IMR-90 (cell line): Measurements from ENCODE around the gene PIEZO1. TPM values are rescaled to one million over a fixed set of nuclear protein-coding genes. Genes with fewer than 3 reads are reported as not detected.

Experiments
- ATAC-seq: fragments of 200-7000 bp; cut with Tn5 transposase; 2 replicates; pipeline ENCODE4 v1.9.1; 2020; ENCODE audit warnings: low read depth, mild to moderate bottlenecking, moderate library complexity
- BruUV-seq: library from RNA; stranded (reverse); fragments of 400-500 nt; replicated peaks from 2 replicates; lab custom pipeline; 2021; lab: Mats Ljungman, UMichigan
- CTCF ChIA-PET: fragments of 300-600 bp; formaldehyde crosslinking; extraction: SDS; loops from one replicate; lab custom pipeline; 2021; ENCODE audit warnings: antibody characterized with exemption; lab: Yijun Ruan, JAX
- POLR2A ChIA-PET: fragments of 300-600 bp; sonication (Branson Sonifier 250); formaldehyde crosslinking; loops from one replicate; lab custom pipeline; 2022; ENCODE audit warnings: antibody characterized with exemption; ENCODE audit not compliant: unreplicated experiment; lab: Charles Lee
- DNase-seq: peaks from one replicate; pipeline ENCODE4 v3.0.0; 2013
- H2AFZ ChIP-seq: replicated peaks from 2 replicates; pipeline ENCODE3; 2013; ENCODE audit warnings: low read length, mild to moderate bottlenecking; ENCODE audit not compliant: poor library complexity
- H2AK5ac ChIP-seq: 2 replicates; pipeline ENCODE4 v1.6.1; 2013; ENCODE audit warnings: low read depth, low read length, inconsistent platforms
- H2AK9ac ChIP-seq: replicated peaks from 2 replicates; pipeline ENCODE3; 2013; ENCODE audit warnings: mild to moderate bottlenecking, low read depth, low read length, moderate library complexity; ENCODE audit not compliant: poor library complexity
- H2BK120ac ChIP-seq: 2 replicates; pipeline ENCODE4 v1.6.1; 2013; ENCODE audit warnings: low read depth, low read length, inconsistent platforms
- H2BK15ac ChIP-seq: 3 replicates; pipeline ENCODE4 v1.6.1; 2013; ENCODE audit warnings: low read depth, low read length, inconsistent platforms
- H2BK20ac ChIP-seq: 2 replicates; pipeline ENCODE4 v1.6.1; 2013; ENCODE audit warnings: low read depth, mild to moderate bottlenecking, inconsistent platforms, low read length, moderate library complexity
- H2BK5ac ChIP-seq: 2 replicates; pipeline ENCODE4 v1.6.1; 2013; ENCODE audit warnings: mild to moderate bottlenecking, low read depth, low read length, inconsistent platforms; ENCODE audit not compliant: poor library complexity, severe bottlenecking
- H3K14ac ChIP-seq: replicated peaks from 2 replicates; pipeline ENCODE4 v1.6.1; 2013; ENCODE audit warnings: low read depth, low read length, inconsistent platforms
- H3K18ac ChIP-seq: 2 replicates; pipeline ENCODE4 v1.6.1; 2013; ENCODE audit warnings: low read depth, low read length, control low read depth
- H3K23ac ChIP-seq: 2 replicates; pipeline ENCODE4 v1.6.1; 2013; ENCODE audit warnings: low read depth, low read length, inconsistent platforms
- H3K27ac ChIP-seq: 2 replicates; pipeline ENCODE4 v1.5.1; 2013; ENCODE audit warnings: mild to moderate bottlenecking, control low read depth, low read length; ENCODE audit not compliant: insufficient read depth
- H3K27me3 ChIP-seq: 2 replicates; pipeline ENCODE4 v1.6.1; 2013; ENCODE audit warnings: low read length; ENCODE audit not compliant: control insufficient read depth, insufficient read depth
- H3K36me3 ChIP-seq: 2 replicates; pipeline ENCODE4 v1.6.1; 2013; ENCODE audit warnings: low read length, mixed read lengths; ENCODE audit not compliant: control insufficient read depth, insufficient read depth
- H3K4ac ChIP-seq: 2 replicates; pipeline ENCODE4 v1.6.1; 2013; ENCODE audit warnings: low read depth, low read length, inconsistent platforms
- H3K4me1 ChIP-seq: 2 replicates; pipeline ENCODE4 v1.6.1; 2013; ENCODE audit warnings: low read length, mixed read lengths; ENCODE audit not compliant: control insufficient read depth, insufficient read depth
- H3K4me2 ChIP-seq: 2 replicates; pipeline ENCODE4 v1.6.1; 2013; ENCODE audit warnings: low read depth, mild to moderate bottlenecking, control low read depth, low read length, moderate library complexity
- H3K4me3 ChIP-seq: 2 replicates; pipeline ENCODE4 v1.5.1; 2013; ENCODE audit warnings: low read depth, mild to moderate bottlenecking, control low read depth, low read length, moderate library complexity; ENCODE audit not compliant: insufficient read depth
- H3K56ac ChIP-seq: 2 replicates; pipeline ENCODE4 v1.6.1; 2013; ENCODE audit warnings: low read length, inconsistent platforms; ENCODE audit not compliant: insufficient read depth; ENCODE audit errors: extremely low read depth
- H3K79me1 ChIP-seq, 2 experiments: 2 replicates each; pipeline ENCODE4 v1.6.1; 2013; ENCODE audit warnings: low read length in 2 of 2, inconsistent platforms in 1 of 2, low read depth in 1 of 2
- H3K9ac ChIP-seq: 2 replicates; pipeline ENCODE4 v1.6.1; 2013; ENCODE audit warnings: low read depth, low read length, control low read depth
- H3K9me1 ChIP-seq: 2 replicates; pipeline ENCODE4 v1.6.1; 2013; ENCODE audit warnings: low read length, inconsistent platforms; ENCODE audit not compliant: insufficient read depth
- H3K9me3 ChIP-seq: 2 replicates; pipeline ENCODE4 v1.6.1; 2013; ENCODE audit warnings: low read length; ENCODE audit not compliant: control insufficient read depth, insufficient read depth
- H4K20me1 ChIP-seq: 2 replicates; pipeline ENCODE4 v1.6.1; 2013; ENCODE audit warnings: low read length, inconsistent platforms; ENCODE audit not compliant: insufficient read depth
- H4K5ac ChIP-seq: 2 replicates; pipeline ENCODE4 v1.6.1; 2013; ENCODE audit warnings: mild to moderate bottlenecking, low read depth, low read length, control low read depth
- H4K8ac ChIP-seq, 2 experiments: 2 replicates each; pipeline ENCODE4 v1.6.1; 2013; ENCODE audit warnings: low read depth in 2 of 2, low read length in 2 of 2, control low read depth in 1 of 2, inconsistent platforms in 1 of 2
- H4K91ac ChIP-seq: 2 replicates; pipeline ENCODE4 v1.6.1; 2013; ENCODE audit warnings: low read depth, low read length, inconsistent platforms; ENCODE audit not compliant: insufficient read depth
- BHLHE40 ChIP-seq: fragments of 150-350 bp; IDR thresholded peaks from 2 replicates; pipeline ENCODE4 v1.6.1; 2016; ENCODE audit warnings: mild to moderate bottlenecking, low read depth, low read length
- CEBPB ChIP-seq: IDR thresholded peaks from 2 replicates; pipeline ENCODE4 v1.6.1; 2012; ENCODE audit warnings: low read depth, low read length, improper control_type of control experiment
- CHD1 ChIP-seq: IDR thresholded peaks from 2 replicates; pipeline ENCODE4 v1.6.1; 2012; ENCODE audit warnings: low read depth, low read length, improper control_type of control experiment
- CTCF ChIP-seq: conservative IDR thresholded peaks from 2 replicates; pipeline ENCODE4 v1.5.1; 2012; ENCODE audit warnings: mild to moderate bottlenecking, low read depth, low read length, improper control_type of control experiment
- MAFK ChIP-seq: IDR thresholded peaks from 2 replicates; pipeline ENCODE4 v1.6.1; 2012; ENCODE audit warnings: low read depth, low read length, improper control_type of control experiment
- MAZ ChIP-seq: IDR thresholded peaks from 2 replicates; pipeline ENCODE4 v1.6.1; 2012; ENCODE audit warnings: low read depth, mild to moderate bottlenecking, low read length, improper control_type of control experiment, moderate library complexity, borderline replicate concordance
- MXI1 ChIP-seq: IDR thresholded peaks from 2 replicates; pipeline ENCODE4 v1.6.1; 2012; ENCODE audit warnings: low read depth, mild to moderate bottlenecking, low read length, moderate library complexity, borderline replicate concordance
- NFE2L2 ChIP-seq: fragments of 150-350 bp; IDR thresholded peaks from 2 replicates; pipeline ENCODE4 v1.6.1; 2016; ENCODE audit warnings: low read depth, mild to moderate bottlenecking, low read length
- POLR2A ChIP-seq: IDR thresholded peaks from 2 replicates; pipeline ENCODE4 v1.6.1; 2012; ENCODE audit warnings: mild to moderate bottlenecking, low read depth, low read length
- RAD21 ChIP-seq: IDR thresholded peaks from 2 replicates; pipeline ENCODE4 v1.6.1; 2012; ENCODE audit warnings: low read length, improper control_type of control experiment
- RCOR1 ChIP-seq: IDR thresholded peaks from 2 replicates; pipeline ENCODE4 v1.6.1; 2012; ENCODE audit warnings: mild to moderate bottlenecking, low read length, improper control_type of control experiment; ENCODE audit not compliant: insufficient replicate concordance
- RFX5 ChIP-seq: IDR thresholded peaks from 2 replicates; pipeline ENCODE4 v1.8.0; 2012; ENCODE audit warnings: low read depth, mild to moderate bottlenecking, low read length, moderate library complexity
- SMC3 ChIP-seq: fragments of 150-350 bp; IDR thresholded peaks from 2 replicates; pipeline ENCODE4 v1.6.1; 2016; ENCODE audit warnings: low read depth, mild to moderate bottlenecking, antibody characterized with exemption, low read length, moderate library complexity
- USF2 ChIP-seq: fragments of 150-350 bp; IDR thresholded peaks from 2 replicates; pipeline ENCODE4 v1.6.1; 2017; ENCODE audit warnings: mild to moderate bottlenecking, antibody characterized with exemption, low read length, low read depth
- WGBS, 2 experiments: methylation state at CpG; one replicate each; pipeline versions ENCODE4 v1.1.5 to v1.1.7; 2013; ENCODE audit warnings: missing lambda C conversion rate in 2 of 2; ENCODE audit not compliant: insufficient read length in 1 of 2; ENCODE audit errors: extremely low coverage in 2 of 2; 5-methylcytosine and 5-hydroxymethylcytosine counted together
- dilution Hi-C: fragments of 300-500 bp; cut with HindIII; formaldehyde crosslinking; loops from one replicate; pipeline ENCODE4 v1.14.3; 2018; ENCODE audit warnings: low sequenced_read_pairs; ENCODE audit not compliant: unreplicated experiment
- in situ Hi-C: fragments of 300-500 bp; cut with MboI; formaldehyde crosslinking; loops from 3 replicates; pipeline ENCODE4 v1.14.3; 2019; ENCODE audit warnings: low sequenced_read_pairs, inconsistent platforms, mixed read lengths
- intact Hi-C: fragments of 100-400 bp; cut with micrococcal nuclease; formaldehyde crosslinking; loops from 2 replicates; pipeline ENCODE4 v1.10.0; 2022
- polyA plus RNA-seq, 3 experiments: library from polyadenylated mRNA; depleted of rRNA; stranded (reverse); fragments of >200 nt; gene quantifications; 2 replicates each; pipeline ENCODE4 v1.2.3, GENCODE V29; 2012; ENCODE audit warnings: low replicate concordance in 1 of 3
- total RNA-seq: library from RNA; depleted of rRNA; stranded (reverse); fragments of >200 nt; gene quantifications from 2 replicates; pipeline ENCODE4 v1.2.3, GENCODE V29; 2012
- TF ChIP-seq, protein P1 (sequence below): fragments of 150-350 bp; IDR thresholded peaks from 2 replicates; pipeline ENCODE4 v1.6.1; 2016; ENCODE audit warnings: low read depth, mild to moderate bottlenecking, low read length, moderate library complexity, borderline replicate concordance

PIEZO1 gene
- total and polyA plus RNA-seq, 2 of the 4 experiments (the other 2 are of a cell fraction), result 36.2 to 372 TPM

GRCh38 chr16:88777471-88778270 is 7.3 kb downstream of the PIEZO1 start:
- H2AK9ac ChIP-seq, result peak overlapping the region; percentile 71
- H3K27ac ChIP-seq, result no peak overlapping the region
- no peak overlapping the region for H3K4ac ChIP-seq
- no peak overlapping the region for H3K4me2 ChIP-seq
- DNase-seq (no peak), ATAC-seq (no peak)
- peaks cover 96% of the 10 kb centered on the region for H4K20me1 ChIP-seq
- H3K79me1 ChIP-seq, result peaks cover 5 to 65% of the 10 kb centered on the region in 2 experiments; a peak in 3 of 4 replicates
- dilution Hi-C loops (no loop called here), intact Hi-C loops (no loop called here), in situ Hi-C loops (no loop called here)
- H3K9me1 ChIP-seq, result peaks cover 15% of the 10 kb centered on the region
- no peak overlapping the region for H2BK120ac ChIP-seq
- no peak overlapping the region for H4K8ac ChIP-seq
- POLR2A ChIA-PET, result no interaction called here
- H3K9me3 ChIP-seq, result no peaks in the 10 kb centered on the region
- H2AK5ac ChIP-seq, result no peak overlapping the region
- no TSS peak for BruUV-seq
- no peaks in the 10 kb centered on the region for H3K27me3 ChIP-seq
- H2AFZ ChIP-seq, result no peak overlapping the region
- peaks cover 53% of the 10 kb centered on the region for H3K4me1 ChIP-seq
- H3K56ac ChIP-seq, result no peak overlapping the region
- no peak overlapping the region for H2BK20ac ChIP-seq
- H3K23ac ChIP-seq, result no peak overlapping the region
- no peak overlapping the region for H2BK5ac ChIP-seq
- H3K4me3 ChIP-seq, result no peak overlapping the region
- no peak overlapping the region for H3K14ac ChIP-seq
- no peak overlapping the region for H4K91ac ChIP-seq
- H3K36me3 ChIP-seq, result peaks cover 3% of the 10 kb centered on the region; the same call in 1 of the 2 replicates
- 79% methylated on average over 19 of the region's 34 CpGs; no CpG with 5 or more reads in 1 of the 2 experiments for WGBS, 2 experiments
- H3K9ac ChIP-seq, result no peak overlapping the region
- H4K5ac ChIP-seq, result no peak overlapping the region
- H2BK15ac ChIP-seq, result no peak overlapping the region
- CTCF ChIA-PET, result no interaction called here
- H3K18ac ChIP-seq, result no peak overlapping the region
- TF ChIP-seq, protein P1, sequence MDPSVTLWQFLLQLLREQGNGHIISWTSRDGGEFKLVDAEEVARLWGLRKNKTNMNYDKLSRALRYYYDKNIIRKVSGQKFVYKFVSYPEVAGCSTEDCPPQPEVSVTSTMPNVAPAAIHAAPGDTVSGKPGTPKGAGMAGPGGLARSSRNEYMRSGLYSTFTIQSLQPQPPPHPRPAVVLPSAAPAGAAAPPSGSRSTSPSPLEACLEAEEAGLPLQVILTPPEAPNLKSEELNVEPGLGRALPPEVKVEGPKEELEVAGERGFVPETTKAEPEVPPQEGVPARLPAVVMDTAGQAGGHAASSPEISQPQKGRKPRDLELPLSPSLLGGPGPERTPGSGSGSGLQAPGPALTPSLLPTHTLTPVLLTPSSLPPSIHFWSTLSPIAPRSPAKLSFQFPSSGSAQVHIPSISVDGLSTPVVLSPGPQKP, result no peak
- no peak for TF ChIP-seq USF2
- no peak for TF ChIP-seq RFX5
- TF ChIP-seq POLR2A, result no peak
- TF ChIP-seq MAZ, result no peak
- TF ChIP-seq CEBPB, result no peak
- TF ChIP-seq BHLHE40, result no peak
- TF ChIP-seq CTCF, result no peak
- TF ChIP-seq CHD1, result no peak
- TF ChIP-seq RCOR1, result no peak
- TF ChIP-seq NFE2L2, result no peak
- TF ChIP-seq SMC3, result no peak
- no peak for TF ChIP-seq MXI1
- no peak for TF ChIP-seq MAFK
- TF ChIP-seq RAD21, result no peak
